NCI-H187 (cell line): ENCODE results near the gene SMAD4.
"Not testable (repeated sequence)": the region's sequence is repeated elsewhere in the genome, so short reads cannot be mapped to it uniquely, and the experiment has no call there.

ENCODE experiments used
- DNase-seq, 2 experiments: peaks; one replicate each; lab custom pipeline; 2025; lab: John Stamatoyannopoulos, UW

SMAD4 gene

DNA sequence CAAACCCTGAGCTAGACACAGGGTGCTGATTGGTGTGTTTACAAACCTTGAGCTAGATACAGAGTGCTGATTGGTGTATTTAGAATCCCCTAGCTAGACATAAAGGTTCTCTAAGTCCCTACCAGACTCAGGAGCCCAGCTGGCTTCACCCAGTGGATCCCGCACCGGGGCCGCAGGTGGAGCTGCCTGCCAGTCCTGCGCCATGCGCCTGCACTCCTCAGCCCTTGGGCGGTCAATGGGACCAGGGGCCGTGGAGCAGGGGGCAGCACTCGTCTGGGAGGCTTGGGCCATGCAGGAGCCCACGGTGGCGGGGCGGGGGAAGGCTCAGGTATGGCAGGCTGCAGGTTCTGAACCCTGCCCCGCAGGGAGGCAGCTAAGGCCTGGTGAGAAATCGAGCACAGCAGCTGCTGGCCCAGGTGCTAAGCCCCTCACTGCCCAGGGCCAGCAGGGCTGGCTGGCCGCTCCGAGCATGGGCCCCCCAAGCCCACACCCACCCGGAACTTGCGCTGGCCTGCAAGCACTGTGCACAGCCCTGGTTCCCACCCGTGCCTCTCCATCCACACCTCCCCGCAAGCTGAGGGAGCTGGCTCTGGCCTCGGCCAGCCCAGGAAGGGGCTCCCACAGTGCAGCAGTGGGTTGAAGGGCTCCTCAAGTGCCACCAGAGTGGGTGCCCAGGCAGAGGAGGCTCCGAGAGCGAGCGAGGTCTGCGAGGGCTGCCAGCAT, 81.8 kb downstream of the SMAD4 start:
- DNase-seq, result not testable (repeated sequence)

DNA sequence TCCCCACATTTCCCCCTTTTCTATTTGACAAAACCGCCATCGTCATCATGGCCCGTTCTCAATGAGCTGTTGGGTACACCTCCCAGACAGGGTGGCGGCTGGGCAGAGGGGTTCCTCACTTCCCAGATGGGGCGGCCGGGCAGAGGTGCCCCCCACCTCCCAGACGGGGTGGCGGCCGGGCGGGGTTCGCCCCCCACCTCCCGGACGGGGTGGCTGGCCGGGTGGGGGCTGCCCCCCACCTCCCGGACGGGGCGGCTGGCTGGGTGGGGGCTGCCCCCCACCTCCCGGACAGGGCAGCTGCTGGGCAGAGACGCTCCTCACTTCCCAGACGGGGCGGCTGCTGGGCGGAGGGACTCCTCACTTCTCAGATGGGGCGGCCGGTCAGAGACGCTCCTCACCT, 87.0 kb downstream of the SMAD4 start:
- DNase-seq, result not testable (repeated sequence)

DNA sequence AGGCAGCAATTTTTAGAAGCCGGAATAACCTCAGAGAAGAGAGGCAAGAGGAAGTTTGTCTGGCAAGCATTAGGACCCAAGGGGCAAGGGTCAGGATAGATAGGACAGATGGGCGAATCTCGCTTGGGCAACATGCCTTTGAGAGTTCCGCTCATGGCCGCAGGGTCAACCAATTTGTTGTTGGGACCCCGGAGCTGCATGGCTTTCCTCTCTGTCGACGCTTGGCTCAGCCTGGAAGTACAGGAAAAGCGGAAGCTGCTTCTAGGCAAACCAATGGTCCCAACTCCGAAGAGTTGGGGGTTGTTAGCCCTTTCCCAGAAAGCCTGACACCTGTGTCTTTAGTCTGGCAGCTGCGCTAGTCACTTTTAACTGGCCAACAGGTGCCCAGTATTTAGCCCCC, 89.5 kb downstream of the SMAD4 start:
- not testable (repeated sequence) for DNase-seq

DNA sequence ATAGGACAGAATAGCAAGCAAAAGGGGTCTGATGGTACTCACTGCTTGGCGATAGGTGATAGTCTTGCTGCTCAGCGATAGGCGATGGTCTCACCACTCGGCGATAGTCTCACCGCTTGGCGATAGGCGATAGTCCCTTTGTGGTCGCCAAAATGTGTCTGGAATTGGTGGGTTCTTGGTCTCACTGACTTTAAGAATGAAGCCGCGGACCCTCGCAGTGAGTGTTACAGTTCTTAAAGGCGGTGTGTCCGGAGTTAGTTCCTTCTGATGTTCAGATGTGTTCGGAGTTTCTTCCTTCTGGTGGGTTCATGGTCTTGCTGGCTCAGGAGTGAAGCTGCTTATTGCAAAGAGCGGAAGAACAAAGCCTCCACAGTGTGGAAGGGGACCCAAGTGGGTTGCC, 90.0 kb downstream of the SMAD4 start:
- not testable (repeated sequence) for DNase-seq

DNA sequence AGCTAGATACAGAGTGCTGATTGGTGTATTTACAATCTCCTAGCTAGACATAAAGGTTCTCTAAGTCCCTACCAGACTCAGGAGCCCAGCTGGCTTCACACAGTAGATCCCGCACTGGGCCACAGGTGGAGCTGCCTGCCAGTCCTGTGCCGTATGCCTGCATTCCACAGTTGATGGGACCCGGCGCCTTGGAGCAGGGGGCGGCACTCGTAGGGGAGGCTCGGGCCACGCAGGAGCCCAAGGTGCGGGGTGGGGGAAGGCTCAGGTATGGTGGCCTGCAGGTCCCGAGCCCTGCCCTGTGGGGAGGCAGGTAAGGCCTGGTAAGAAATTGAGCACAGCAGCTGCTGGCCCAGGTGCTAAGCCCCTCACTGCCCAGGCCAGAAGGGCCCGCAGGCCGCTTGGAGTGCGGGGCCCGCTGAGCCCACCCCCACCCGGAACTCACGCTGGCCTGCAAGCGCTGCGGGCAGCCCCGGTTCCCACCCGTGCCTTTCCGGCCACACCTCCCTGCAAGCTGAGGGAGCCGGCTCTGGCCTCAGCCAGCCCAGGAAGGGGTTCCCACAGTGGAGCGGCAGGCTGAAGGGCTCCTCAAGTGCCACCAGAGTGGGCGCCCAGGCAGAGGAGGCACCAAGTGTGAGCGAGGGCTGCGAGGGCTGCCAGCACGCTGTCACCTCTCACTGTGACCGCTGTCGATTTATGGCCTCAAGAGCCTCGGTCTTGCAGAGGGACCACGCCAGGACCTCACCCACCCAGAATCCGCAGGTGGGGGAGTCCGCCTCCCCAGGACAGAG, 91.0 kb downstream of the SMAD4 start:
- no peak for DNase-seq

DNA sequence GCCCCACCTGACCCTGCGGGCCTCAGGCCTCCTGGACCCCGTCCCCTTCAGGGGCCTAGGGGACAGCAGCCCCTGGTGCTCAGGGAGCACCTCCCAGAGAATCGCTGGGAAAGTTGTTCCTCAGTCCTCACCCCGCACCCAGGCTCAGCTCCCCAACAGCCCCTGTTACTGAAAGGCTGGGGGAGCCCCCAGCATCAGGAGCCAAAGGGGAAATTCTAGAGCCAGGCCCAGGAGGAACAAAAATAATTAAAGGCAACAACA, 91.5 kb downstream of the SMAD4 start:
- no peak for DNase-seq

DNA sequence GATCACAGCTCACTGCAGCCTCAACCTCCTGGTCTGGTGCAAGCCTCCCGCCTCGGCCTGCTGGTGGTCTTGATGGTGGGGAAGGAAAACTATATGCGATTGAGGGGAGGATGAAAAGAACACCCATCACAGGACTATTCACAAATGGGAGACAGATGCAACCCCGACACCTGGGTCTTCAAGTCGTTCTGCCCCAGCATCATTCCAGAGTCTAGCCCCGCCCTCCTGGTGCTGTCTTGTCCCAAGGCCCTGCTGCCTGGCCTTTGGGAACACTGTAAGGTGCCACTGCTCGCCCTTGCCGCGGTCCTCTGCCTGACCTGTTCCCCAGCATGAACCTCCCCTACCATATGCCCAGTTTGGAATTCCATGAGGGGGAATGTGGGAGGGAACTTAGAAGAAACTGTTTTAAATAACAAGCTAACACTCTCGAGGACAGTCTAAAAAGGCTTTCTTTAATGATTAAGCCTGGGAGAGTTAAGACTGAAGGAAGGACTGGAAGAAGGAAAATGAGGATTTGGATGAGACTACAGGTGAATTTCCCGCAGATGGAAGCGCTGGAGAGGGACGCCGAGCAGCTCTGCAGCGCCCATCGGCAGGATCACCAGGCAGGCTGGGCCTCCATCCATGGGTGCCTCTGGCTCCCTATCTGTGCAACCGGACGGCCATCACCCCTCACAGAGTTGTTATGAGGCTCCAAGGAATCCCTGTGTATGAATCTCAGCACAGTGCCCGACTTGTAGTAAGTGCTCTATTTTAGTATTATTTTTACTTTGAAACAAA, 92.4 kb downstream of the SMAD4 start:
- DNase-seq, result no peak

DNA sequence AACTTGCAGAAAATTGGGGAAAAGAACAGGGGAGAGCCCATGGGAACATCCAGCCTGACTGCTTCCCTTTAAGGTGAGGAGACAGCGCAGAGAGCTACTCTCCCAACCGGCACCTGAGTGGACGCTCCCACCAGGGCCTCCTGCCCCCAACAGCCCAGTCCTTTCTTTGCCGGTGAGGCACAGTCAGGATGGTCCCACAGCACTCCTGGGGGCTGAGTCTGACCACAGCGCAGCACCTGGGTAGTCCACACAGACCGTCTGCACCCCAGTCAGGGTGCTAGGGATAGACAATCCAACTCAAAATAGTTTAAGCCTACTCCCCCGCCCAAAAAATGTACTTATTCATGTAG, 93.0 kb downstream of the SMAD4 start:
- DNase-seq, result no peak

DNA sequence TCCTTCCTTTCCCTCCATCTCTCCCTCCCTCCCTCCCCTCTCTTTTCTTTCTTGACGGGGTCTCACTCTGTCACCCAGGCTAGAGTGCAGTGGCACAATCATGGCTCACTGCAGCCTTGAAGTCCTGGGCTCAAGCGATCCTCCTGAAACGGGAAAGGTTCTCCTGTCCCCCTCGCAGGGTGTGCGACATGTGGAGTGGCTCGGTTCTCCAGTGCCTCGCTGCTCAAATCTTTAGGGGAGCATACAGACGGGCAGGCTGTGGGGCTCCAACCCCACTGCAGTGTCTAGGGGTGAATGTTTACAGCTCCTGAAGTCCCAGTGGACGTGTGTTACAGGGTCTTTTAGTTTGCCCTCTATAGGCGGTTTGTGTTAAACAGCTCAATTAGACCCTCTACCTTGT, 93.5 kb downstream of the SMAD4 start:
- DNase-seq, result no peak

DNA sequence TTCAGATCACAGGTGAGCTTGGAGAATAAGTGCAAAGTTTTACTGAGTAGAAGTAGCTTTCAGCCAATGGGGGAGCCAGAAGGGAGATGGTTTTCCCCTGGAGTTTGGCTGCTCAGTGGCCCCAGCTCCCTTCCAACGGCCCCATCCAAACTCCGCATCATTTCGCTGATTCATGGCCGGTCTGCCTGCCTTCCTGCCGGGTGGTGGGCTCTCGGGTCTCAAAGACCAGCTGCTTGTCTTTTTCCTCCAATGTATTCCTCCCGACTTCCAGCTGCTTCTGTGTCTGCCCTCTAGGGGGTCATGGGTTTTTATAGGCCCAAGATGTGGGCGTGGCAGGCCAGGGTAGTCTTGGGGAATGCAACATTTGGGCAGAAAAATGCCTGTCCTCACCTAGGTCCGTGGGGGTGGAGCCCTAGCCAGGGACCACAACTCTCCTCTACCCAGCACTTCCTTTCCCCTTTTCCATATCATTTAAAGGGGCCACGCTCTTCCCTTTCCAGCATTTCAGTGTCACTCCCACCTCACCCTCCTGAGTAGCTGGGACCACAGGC, 94.0 kb downstream of the SMAD4 start:
- no peak for DNase-seq

DNA sequence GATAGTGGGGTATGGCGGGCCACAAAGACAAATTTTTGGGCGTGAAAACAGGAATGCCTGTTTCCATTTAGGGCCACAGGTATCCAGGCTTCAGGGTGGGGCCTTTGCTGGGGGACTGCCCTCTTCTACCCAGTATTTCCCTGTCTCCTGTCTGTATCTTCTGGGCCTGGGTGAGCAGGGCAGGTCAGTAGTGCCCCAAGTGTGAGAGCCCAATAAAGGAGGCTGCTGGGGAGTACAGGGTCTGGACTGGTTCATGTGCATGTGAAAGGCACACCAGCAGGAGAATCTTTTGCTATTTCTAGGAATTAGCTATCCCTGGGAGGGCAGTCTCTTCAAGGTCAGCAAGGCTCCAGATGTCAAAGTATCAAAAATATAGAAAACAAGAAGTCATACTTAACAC, 96.0 kb downstream of the SMAD4 start:
- DNase-seq, result no peak

DNA sequence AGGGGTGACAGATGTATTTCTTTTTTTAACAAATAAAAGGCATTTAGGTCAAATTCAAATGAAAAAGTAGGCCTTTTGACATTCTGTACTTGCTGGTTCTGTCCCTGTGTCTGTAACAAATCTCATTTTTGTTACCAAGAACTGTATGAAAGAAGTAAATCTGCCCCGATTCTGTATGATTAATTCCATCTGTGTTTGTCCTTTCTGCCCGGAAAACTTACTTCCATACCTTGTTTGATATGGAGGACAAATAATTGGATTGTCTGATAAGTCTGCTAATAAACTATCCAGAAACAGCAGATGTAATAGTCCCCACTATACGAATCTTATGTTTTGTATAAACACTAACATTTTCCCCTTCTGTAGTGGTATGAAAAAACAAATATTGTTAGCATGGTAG, 97.7 kb downstream of the SMAD4 start:
- no peak for DNase-seq

DNA sequence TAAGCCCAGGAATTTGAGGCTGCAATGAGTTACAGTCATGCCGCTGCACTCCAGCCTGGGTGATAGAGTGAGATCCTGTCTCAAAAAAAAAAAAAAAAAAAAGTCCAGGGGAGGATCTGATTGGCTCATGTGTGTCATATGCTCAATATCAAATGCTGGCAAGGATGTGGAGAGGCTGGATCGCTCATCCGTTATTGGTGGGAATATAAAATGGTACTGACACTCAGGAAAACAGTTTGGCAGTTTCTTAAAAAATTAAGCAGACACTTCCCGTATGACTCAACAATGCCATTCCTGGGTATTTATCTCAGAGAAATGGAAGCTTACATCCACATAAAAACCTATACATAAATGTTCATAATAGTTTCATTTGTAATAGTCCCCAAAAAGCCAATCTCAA, 98.5 kb downstream of the SMAD4 start:
- no peak for DNase-seq

DNA sequence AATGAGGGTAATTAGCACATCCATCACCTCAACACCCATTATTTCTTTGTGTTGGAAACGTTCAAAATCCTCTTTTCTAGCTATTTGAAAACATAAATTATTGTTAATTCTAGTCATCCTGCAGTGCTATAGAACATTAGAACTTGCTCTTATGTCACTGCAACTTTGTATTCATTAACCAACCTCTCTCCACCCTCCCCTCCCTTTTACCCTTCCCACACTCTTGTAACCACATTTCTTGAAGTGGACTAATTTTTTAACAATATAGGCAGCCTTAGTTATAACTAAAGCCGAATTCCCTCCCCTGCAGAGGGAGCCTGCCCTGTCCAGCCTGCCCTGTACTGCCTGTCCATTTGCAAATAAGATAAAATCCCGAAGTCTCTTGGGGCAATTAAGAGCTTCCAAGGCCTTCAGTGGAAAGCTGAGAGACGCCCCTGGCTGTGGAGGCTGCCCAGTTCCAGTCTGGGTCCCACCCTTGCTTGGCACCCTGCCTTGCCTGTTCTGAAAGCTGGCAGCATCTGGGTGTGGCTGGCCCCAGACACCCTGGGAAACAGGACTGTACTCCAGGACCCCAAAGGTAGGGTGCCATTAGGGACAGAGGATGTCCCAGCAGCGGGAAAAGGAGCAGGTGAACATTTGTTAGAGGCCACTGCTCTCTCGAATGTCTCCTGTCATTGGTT, 102.4 kb downstream of the SMAD4 start:
- DNase-seq, result no peak

DNA sequence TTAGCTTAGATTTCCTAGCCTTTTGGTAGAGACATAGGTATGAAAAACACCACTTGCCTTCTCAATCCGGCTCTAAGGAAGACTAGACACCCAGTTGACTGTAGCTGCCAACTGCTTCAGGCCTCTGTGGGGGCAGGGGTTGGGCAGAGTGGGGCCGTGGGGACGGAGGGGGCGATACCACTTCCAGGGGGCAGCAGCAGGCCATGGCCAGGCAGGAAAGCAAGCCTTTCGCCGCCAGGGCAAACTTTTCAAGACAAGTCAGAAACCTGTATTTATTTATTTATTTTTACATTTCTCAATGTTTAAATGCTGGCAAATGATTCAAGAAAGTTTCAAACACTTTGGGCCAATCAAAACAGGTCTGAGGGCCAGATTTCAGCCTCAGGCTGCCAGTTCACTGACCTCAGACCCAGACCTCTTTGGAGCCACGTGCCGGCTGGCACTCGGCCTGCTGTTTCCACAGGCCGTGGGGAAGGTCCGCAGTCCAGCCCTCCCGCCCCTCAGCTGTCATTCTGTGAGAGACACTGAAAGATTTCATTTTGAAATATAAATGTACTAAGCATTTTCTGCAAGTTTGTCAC, 103.7 kb downstream of the SMAD4 start:
- DNase-seq, result no peak
